ENCODE data around the gene ECT2. TPM values are rescaled to one million over a fixed set of nuclear protein-coding genes. Genes with fewer than 3 reads are reported as not detected.

The ECT2 gene
- total RNA-seq, 4 donors from 2014 or later: 7.0 to 11.0 (median 9.0) TPM

DNA sequence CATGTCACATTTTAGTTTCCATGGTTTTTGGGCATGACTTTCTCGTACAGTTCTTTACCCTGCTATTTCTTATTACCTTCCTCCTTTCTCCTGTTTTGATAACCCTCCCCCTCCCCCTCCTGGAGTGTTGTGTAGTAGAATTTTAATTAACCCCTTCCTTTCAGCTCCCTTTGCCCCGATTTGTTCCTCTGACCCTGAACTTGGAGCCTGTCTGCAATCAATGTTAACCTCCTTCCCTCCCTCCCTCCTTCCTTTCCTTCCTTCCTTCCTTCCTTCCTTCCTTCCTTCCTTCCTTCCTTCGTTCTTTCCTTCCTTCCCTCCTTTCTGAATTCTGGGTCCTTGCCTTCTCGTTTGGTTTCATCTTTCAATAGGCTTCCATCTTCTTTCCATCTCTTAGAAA lies 90.4 kb downstream of the ECT2 start:
- DNase-seq (ENCODE audit: low spot score) (no peak), ATAC-seq (ENCODE audit: low FRiP score) (no peak)
- TF ChIP-seq, protein P1, sequence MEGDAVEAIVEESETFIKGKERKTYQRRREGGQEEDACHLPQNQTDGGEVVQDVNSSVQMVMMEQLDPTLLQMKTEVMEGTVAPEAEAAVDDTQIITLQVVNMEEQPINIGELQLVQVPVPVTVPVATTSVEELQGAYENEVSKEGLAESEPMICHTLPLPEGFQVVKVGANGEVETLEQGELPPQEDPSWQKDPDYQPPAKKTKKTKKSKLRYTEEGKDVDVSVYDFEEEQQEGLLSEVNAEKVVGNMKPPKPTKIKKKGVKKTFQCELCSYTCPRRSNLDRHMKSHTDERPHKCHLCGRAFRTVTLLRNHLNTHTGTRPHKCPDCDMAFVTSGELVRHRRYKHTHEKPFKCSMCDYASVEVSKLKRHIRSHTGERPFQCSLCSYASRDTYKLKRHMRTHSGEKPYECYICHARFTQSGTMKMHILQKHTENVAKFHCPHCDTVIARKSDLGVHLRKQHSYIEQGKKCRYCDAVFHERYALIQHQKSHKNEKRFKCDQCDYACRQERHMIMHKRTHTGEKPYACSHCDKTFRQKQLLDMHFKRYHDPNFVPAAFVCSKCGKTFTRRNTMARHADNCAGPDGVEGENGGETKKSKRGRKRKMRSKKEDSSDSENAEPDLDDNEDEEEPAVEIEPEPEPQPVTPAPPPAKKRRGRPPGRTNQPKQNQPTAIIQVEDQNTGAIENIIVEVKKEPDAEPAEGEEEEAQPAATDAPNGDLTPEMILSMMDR (IDR thresholded peaks at IDR 0.05): no peak

DNA sequence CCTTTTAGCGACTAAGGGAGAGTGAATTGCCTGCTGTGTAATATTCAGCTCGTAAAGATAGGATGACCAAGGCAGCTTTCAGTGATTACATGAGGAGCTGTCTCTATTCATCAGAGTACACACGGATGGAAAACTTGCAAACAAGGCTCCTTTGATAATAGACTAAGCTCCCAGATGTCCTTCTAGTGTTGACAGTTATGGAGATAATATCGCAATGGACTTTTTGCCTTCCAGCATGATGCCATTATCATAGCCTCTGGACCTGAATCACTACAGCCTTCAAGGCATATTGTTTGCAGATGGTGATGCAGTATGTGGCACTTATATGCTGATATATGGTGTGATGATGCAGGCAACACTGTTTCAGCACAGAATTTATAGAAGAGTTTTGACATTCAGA lies 93.9 kb downstream of the ECT2 start:
- TF ChIP-seq, protein P1 (IDR thresholded peaks at IDR 0.05): no peak
- ATAC-seq (ENCODE audit: low FRiP score) (no peak), DNase-seq (ENCODE audit: low spot score) (no peak)

DNA sequence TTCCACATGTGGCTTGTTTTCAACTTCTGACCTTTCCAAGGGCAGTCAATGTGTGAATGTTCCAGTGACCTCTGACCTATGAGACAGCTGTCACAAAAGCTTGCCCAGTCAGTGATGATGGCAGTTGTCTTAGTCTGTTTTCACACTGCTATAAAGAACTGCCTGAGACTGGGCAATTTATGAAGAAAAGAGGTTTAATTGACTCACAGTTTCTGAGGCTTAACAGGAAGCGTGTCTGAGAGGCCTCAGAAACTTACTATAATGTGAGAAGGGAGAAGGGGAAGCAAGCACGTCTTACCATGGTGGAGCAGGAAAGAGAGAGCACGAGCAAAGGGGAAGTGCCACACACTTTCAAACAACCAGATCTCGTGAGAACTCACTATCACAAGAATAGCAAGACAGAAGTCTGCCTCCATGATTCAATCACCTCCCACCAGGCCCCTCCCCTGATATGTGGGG lies 95.6 kb downstream of the ECT2 start:
- DNase-seq (ENCODE audit: low spot score): no peak
- no peak for ATAC-seq (ENCODE audit: low FRiP score)
- TF ChIP-seq, protein P1 (IDR thresholded peaks at IDR 0.05): no peak

DNA sequence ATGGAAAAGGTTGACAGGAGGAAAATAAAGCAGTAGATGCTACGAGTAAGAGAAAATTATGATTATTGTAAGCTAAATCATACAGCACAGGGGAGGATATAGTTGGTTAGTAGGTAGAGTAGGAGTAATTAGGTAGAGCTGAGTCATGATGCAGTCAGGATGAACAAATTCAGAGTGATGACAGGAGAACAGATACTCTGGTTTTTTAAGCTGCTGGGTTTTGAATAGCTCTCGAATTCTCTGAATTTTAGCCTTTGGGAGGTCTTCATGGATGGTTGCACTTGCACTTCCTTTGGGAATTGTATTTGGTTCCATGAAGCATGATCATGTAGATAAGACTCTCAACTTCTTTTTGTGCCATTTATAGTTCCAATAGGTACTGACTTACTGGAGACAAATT lies 96.2 kb downstream of the ECT2 start:
- TF ChIP-seq, protein P1 (IDR thresholded peaks at IDR 0.05): no peak

DNA sequence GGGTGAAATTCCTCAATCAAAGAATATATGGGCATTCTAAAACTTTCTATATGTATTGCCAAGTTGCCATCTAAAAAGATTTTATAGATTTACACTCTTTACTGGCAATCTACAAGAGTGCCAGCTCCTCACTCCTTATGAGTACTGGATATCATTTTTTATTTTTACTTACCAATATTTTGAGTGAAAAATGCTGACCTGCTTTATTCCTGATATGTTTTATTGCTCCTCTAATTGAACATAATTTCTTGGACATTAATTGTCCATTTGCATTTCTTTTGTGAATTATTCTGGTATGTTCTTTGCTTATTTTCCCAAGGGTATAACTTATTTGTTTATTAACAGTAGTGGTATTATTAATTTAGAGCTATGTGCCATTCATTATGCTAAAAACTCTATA lies 96.8 kb downstream of the ECT2 start:
- DNase-seq (ENCODE audit: low spot score): no peak
- no peak for ATAC-seq (ENCODE audit: low FRiP score)
- TF ChIP-seq, protein P1 (IDR thresholded peaks at IDR 0.05): no peak

More for the DNA sequence above, 96.2 kb downstream of the ECT2 start:
- ATAC-seq (ENCODE audit: low FRiP score): no peak
- DNase-seq (ENCODE audit: low spot score): no peak

DNA sequence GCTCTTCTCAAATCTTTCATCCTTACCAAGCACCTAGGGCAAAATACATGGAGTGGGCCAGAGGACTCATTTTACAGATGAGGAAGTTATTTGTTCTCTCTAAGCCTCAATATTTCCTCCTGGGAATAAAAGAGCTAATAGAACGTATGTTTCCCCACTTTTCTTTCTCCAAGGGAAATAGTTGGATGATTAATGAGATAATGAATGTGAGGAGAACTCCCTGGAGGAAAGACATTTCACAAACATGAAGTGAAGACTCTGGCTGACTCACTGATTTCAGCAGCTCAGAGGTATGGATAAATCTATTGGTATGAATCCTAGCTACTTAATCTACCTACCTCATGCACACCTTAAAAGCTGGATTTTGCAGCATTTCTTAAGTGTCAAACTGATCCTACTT lies 98.4 kb downstream of the ECT2 start:
- ATAC-seq (ENCODE audit: low FRiP score) (peak; percentile 73), DNase-seq (ENCODE audit: low spot score) (no peak)
- TF ChIP-seq, protein P1 (IDR thresholded peaks at IDR 0.05): no peak

DNA sequence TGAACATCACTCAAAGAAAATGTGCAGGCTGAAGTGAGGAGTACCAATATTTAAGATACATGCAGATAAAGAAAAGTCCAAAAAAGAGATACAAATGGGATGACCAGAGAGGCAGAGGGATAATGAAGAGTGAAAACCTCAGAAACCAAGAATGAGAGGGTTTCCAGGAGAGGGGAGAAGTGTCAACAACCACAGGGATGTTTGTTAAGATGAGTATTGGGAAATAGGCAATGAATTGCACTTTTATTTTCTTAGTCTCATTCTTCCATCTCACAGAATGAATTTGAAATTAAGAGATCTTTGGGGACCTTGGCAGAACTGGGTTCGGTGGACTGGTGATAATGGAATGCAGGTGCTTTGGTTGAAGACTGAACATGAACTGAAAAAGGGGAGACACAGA lies 102.5 kb downstream of the ECT2 start:
- no peak for ATAC-seq (ENCODE audit: low FRiP score)
- TF ChIP-seq, protein P1 (IDR thresholded peaks at IDR 0.05): no peak
- no peak for DNase-seq (ENCODE audit: low spot score)
